GM19468 (cell line): ENCODE data around the gene AACS.
"Not testable (repeated sequence)": the region's sequence is repeated elsewhere in the genome, so short reads cannot be mapped to it uniquely, and the experiment has no call there.

Source experiments
- ATAC-seq: cut with Tn5 transposase; IDR thresholded peaks from one replicate; pipeline ENCODE4 v1.9.1; 2021; ENCODE audit warnings: mild to moderate bottlenecking, moderate library complexity, moderate number of reproducible peaks; ENCODE audit not compliant: unreplicated experiment; ENCODE audit errors: extremely low read depth

AACS gene

DNA sequence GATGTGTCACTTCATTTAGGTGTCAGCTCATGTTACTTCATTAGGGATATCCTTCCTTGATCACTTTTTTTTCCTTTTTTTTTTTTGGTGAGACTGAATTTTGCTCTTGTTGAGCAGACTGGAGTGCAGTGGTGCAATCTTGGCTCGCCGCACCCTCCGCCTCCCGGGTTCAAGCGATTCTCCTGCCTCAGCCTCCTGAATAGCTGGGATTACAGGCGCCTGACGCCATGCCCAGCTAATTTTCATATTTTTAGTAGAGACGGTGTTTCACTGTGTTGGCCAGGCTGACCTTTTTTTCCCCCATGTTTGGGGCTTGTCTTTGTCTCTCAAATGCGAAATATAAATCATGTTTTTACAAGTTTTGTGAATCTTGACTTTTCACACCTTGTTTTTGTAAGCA lies 9.6 kb upstream of the AACS start:
- ATAC-seq, result no peak

DNA sequence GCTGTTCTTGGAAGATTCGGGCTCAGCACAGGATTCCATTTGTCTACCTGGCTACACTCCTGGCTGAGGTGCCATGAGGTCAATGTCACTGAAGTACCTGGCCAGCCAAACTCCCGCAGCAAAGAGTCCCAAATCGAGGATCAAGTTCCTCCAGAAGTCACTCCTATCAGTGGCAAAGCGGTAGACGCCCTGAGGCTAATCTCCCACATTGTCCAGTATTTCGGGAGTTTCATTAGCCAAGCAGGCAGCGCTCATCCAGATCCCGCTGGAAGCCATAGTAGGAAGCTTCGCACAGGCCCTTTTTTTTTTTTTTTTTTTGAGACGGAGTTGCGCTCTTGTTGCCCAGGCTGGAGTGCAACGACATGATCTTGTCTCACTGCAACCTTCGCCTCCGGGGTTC lies 8.9 kb upstream of the AACS start:
- no peak for ATAC-seq

DNA sequence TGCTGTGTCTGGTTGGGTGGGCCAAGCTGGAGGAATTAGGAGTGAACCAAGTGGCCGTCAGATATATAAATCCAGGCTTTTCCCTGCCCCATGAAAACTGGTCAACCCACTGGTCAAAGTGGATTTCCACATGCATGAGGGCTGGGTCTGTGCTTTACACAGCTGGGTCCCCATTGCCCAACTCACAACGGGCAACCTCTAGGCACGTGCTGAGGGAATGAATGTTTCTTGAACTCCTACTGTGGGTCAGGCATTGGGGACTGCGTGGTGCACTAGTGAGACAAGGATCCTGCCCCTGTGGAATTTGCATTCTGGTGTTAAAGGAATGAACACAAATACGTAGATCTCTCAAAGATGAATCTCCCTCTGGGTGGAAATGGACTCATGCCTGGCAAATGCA lies 7.5 kb upstream of the AACS start:
- ATAC-seq, result no peak

DNA sequence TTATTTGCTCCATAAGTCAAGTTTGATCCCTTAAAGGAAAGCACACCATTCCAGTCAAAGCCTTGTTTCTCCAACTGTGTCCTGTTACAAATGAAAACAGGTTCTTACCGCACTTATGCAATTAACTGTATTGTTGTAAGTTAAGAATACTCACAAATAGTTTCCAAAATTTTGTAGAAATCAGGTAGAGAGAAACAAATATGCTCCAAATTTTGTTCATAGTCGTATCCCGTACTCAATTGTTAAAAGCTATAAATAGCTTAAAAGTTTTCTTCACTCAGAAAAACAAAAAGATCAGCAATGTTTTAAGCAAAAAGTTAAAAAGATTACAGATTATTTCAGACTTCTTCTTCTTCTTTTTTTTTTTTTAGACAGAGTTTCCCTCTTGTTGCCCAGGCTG lies 4.0 kb upstream of the AACS start:
- ATAC-seq, result no peak

DNA sequence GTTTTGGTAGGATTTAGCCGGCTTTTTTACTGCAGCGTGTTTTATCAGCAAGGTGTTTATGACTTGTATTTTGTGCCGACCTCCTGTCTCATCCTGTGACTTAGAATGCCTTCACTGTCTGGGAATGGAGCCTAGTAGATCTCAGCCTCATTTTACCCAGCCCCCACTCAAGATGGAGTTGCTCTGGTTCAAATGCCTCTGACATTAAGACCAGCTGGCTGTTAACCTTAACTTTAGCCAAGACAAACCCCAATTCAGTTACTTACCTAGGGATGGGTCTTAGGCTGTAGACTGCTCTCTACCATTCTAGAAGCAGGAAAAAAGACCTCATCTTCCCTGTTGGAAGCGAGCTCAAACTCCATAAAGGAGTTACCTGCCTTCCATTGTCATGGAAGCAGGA lies 1.7 kb upstream of the AACS start:
- not testable (repeated sequence) for ATAC-seq

DNA sequence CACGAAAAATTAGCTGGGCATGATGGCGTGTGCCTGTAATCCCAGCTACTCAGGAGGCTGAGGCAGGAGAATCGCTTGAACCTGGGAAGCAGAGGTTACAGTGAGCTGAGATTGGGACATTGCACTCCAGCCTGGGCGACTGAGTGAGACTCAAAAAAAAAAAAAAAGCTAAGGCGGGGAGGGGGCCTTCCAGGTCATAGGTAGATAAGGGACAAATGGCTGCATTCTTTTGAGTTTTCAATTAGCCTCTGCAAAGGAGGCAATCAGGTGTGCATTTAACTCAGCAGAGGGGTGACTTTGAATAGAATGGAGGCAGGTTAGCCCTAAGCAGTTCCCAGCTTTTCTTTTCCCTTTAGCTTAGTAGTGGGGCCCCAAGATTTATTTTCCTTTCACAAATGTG lies 743 bp upstream of the AACS start:
- no peak for ATAC-seq

DNA sequence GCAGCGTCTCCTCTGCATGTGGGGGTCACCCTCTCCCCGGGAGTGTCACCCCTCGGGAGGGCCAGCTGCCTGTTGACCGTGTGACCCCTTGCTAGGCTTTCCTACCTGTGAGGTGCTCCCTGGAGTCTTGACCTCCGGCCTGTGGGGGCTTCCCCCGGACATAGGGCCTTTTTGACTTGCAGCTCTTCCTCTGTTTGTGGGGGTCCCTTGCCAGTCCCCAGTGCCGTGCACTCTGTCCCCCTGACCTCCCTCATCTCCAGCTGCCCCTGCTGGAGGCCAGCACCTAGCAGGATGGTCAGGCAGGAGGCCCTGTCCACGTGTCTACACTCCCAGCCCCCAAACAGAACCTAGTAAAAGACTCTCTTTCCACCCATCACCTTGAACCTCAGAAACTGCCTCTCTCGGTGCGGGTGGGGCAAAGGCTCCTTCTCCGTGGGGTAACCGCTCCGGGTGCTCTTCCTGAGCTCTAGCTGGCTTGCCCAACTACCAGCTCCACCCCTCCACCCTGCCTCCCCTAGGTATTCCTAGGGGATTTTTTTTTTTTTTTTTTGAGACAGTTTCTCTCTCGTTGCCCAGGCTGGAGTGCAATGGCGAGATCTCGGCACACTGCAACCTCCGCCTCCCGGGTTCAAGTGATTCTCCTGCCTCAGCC lies 810 bp downstream of the AACS start:
- no peak for ATAC-seq

DNA sequence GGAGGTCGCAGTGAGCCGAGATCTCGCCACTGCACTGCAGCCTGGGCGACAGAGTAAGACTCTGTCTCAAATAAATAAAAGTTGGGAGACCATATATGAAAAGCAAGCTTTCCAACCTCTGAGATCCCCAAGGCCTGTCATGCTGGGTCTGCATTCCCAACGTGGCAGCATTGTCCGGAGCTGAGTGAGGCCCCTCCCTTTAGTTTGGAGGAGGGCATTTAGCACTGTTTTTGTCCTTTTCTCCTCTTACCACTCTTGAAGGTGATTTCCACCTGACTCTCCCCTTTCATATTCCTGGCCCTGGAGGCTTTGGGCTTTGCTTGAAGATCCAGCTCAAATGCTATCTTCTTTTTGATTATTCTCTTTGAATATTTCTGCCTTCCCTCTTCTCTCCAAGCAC lies 3.2 kb downstream of the AACS start:
- ATAC-seq, result no peak

DNA sequence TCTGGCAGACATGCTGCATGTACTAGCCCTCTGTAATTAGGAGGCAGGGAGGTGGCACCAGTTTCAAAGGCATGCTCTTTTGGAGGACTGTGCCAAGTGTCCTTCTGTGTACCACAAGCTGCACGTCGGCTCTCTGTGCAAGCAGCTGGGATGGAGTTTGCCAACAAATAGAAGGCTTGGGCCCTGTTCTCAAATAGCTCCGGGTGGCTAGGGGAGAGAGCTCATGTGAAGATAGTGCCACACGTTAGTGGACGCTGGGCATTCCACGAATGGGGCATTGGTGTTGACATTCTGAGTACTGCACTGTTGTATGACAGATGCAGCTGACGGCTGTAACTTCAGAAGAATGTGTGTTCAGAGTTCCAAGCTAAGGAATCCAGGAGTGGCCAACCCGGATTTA lies 4.4 kb downstream of the AACS start:
- ATAC-seq, result no peak

DNA sequence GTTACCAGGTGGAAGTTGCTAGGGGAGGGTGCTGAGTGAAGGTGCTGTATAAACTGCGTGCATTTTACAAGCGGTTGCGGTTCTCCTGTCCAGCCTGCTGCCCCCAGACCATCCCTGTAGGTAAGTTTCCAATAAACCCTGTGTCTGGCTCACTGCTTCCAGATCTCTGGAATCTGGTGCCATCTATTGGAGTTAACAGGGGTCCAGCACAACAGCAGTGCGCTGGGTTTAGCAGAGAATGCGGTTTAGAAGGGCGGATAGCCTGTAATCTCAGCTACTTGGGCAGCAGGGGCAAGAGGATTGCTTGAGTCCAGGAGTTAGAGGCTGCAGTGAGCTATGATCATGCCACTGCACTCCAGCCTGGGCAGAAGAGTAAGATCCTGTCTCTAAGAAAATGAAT lies 4.9 kb downstream of the AACS start:
- ATAC-seq, result no peak

DNA sequence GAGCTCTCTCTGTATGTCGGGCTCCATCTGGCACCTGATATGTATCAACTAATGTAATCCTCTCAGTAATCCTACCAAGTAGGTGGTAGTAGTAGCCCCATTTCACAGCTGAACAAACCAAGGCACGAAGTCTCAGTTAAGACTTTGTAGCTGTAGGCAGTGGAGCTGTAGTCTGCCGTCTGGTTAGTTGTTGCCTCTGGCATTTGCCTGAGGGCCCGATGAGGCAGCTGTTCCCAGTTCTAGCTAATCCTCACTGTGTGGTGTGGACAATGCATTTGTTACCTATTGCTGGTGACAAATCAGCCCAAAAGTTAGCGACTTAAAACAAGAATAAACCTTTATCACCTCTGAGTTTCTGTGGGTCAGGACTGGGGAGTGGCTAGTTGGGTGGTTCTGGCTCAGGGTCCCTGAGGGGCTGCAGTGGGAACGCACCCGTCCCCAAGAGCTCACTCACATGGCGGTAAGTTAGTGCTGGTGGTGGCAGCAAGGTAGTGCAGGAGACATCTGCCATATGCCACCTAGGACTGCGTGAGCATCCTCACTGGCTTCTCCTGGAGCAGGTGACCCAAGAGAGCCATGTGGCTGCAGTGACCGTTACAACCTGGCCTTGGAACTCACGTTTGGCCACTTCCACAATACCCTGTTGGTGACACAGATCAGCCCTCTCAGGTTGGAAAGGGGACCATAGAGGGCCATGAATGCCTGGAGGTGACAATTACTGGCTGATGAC lies 5.6 kb downstream of the AACS start:
- ATAC-seq, result no peak

DNA sequence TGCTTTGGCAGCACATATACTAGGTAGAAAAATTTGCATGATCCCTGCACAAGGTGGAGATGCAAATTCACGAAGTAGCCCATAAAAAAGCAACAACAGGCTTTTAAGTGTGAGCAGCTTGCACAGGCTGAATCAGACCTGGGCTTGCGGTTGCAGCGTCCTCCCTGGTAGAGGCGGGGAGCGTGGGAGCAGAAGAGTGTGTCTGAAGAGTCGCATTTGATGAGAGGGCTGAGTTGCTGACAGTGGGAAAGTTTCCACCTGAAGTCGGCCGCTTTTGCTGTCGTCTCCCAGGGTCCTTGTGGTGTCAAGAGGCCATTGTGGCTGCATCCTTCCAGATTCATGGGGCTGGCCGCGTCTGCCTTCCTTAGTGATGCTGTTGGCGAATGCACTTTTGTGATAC lies 6.2 kb downstream of the AACS start:
- ATAC-seq, result no peak

DNA sequence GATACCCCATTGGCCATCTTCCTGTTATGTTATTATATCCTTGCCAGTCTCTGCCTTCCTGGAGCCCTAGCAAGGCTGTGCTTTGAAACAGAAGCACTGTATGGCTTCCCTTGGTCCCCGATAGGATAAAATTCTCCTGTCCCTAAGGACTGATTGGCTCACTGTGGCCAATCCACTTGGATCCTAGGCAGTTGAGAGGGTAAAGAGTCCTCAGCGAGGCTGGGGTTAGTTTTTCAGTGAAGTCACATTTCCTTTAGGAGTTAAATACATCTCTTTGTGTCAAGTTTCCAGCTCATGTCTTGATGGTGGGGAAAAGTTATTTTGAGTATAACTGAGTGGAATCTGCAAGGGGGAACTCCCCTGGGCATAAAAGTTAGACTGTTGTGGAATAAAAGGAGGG lies 7.3 kb downstream of the AACS start:
- no peak for ATAC-seq

DNA sequence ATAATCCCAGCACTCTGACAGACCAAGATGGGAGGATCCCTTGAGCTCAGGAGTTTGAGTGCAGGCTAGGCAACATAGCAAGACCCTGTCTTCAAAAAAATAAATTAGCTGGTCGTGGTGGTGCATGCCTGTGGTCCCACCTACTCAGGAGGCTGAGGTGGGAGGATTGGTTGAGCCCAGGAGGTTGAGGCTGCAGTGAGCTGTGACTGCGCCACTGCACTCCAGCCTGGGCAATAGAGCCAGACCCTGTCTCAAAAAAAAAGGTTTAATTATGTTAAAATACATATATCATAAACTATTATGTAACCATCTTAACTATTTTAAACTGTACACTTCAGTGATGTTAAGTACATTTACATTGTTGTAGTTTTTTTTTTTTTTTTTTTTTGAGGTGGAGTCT lies 9.1 kb downstream of the AACS start:
- ATAC-seq, result not testable (repeated sequence)

DNA sequence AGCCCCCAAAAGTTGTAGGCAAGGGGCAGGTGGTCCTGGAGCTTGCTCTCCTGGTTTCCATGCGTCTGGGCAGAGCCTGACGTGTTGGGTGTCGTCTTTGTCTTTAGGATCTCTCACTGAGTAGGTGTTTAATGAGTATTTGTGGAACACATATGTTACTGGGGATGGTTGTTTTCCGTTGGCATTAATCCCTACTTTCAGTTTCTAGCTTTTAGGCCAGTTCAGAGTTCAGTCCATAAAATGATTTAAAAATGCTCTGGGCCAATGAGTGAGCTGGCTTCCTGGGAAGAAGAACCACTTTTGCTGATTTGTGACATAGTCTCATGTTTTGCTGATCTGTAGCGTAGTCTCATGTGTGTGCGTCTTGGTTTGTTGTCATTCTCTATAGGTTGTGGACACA lies 10.9 kb downstream of the AACS start:
- ATAC-seq, result no peak

DNA sequence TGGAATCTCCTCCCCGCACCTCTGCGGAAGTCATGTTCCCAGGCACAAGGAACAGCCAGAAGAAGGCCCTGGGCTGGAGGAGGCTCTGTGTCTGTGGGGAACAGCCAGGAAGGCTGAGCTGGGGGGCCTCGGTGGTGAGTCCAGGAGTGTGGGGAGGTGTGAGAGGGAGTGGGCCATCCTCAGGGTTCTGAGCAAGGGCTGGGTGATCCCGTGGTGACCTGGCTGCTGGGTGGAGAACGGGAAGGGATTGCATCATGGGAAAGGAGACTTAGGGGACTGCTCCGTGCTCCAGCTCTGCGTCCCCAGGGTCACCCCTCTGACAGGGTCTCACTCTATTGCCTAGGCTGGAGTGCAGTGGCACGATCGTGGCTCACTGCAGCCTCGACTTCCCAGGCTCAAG lies 13.8 kb downstream of the AACS start:
- ATAC-seq, result no peak

DNA sequence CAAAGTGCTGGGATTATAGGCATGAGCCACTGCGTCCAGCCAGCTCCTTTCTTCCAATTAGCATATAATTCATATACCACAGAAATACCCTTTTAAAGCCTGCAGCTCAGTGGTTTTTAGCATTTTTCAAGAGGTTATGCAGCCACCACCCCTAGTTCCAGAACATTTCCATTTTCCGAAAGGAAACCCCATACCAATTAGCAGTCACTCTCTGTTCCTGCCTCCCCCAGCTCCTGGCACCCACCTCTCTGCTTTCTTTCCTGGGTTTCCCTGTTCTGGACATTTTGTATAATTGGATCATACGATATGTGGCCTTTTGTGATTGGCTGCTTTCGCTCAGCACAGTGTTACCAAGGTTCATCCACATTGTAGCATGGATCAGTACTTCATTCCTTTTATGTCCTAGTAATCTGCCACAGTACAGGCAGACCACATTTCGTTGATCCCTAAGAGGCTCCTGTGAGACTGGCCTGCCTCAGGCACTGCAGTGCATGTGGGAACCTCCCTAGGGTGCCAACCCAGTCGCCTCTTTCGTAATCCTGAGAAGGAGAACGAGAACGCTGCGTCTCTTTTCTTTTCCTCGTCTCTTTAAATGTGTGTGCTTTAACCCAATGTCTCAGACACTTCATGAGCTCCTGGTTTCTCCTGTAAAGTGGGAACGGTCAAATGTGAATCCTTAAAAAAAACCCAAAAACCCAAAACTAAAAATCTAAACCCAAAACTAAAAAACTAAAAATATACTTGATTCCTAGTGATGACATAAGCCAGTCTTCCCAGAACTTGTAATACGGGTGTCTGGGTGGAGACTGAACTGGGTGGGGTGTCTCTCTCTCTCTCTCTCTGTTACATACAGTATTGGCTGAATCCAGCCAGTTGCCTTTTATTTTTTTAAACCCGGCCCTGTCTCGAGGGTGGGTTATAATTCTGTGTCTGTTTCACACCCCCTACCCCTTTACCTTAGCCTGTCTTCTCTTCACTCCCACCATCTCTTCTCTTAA lies 14.7 kb downstream of the AACS start:
- no peak for ATAC-seq

DNA sequence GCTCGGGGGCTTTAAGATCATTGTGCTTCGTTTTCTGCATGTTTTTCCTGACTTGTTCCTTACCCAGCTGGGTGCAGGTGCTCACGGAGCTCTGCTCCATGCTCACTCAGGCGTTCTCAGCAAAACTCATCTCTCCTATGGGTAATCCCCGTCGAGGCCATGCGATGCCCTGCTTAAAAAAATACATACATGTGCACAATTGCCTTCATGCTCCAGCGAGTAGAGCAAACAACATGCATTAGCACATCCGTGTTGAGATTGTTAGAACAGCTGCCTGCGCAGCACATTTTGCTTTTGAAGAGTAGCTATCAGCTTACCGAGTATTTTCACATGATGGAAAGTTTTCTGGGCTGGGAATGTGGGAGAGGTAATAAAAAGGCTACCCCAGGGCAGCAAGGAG lies 16.2 kb downstream of the AACS start:
- no peak for ATAC-seq

DNA sequence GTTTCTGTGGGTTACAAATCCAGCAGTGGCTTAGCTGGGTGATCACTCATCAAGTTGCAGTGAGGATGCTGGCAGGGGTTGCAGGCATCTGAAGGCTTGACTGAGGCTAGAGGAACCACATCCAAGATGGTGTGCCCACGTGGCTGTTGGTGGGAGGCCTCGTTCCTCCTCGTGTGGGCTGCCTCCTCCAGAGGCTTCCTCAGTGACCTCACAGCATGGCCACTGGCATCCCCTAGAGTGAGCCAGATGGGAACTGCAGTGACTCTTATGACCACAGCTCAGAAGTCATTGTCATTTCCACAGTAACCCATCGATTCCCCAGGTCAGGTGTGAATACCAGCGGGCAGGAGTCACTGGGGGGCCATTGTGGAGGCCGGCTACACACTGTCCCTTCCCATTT lies 17.8 kb downstream of the AACS start:
- ATAC-seq, result no peak

DNA sequence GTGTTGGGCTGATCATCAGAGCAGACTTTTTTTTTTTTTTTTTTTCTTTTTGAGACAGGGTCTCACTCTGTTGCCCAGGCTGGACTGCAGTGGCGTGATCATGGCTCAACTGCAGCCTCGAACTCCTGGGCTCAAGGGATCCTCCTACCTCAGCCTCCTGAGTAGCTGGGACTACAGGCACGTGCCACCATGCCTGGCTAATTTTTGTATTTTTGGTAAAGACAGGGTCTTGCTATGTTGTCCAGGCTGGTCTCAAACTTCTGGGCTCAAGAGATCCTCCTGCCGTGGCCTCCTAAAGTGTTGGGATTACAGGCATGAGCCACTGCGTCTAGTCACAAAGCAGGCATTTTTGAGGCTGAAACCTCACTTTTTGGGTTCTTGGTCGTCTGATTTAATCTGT lies 23.0 kb downstream of the AACS start:
- not testable (repeated sequence) for ATAC-seq

DNA sequence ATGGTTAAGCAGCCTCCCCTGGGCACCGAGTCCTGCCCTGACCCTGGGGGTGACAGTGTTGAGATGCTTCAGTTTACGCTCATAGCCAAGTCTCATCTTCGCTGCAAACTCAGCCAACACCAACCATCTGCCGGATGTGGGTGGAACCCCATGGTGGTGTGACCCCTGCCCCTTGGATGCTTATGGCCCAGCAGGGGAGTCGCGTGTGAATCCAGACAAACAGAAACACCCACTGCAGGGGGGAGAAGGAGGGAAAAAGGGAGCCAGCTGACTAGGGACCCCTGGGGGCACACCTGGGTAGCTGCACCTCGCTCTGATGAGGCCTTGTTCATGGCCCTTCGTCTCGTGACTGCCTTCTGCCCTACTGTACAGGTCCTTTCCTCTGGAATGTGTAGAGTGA lies 23.8 kb downstream of the AACS start:
- no peak for ATAC-seq
